Stimulated activated CD4-positive, alpha-beta T cell treated with anti-CD3 and anti-CD28 coated beads, Interleukin-4, amount 100 ng/mL, for 24 hours (primary cell): ENCODE measurements around the gene C10orf105.

Experiments used
- DNase-seq: peaks from one replicate; pipeline ENCODE4 v3.0.0-alpha.2; 2020

C10orf105 gene

GRCh38 chr10:71751515-71752224, 32.1 kb upstream of the C10orf105 start:
- no peak for DNase-seq

GRCh38 chr10:71750986-71751385, 31.4 kb upstream of the C10orf105 start:
- DNase-seq = no peak

- no peak for DNase-seq
Observed at GRCh38 chr10:71750124-71750841, 30.7 kb upstream of the C10orf105 start.

- DNase-seq = no peak
Observed at GRCh38 chr10:71749396-71749795, 29.8 kb upstream of the C10orf105 start.

GRCh38 chr10:71748671-71749191, 29.2 kb upstream of the C10orf105 start:
- peak; percentile 65 for DNase-seq

GRCh38 chr10:71747551-71748523, 28.3 kb upstream of the C10orf105 start:
- no peak for DNase-seq

- no peak for DNase-seq
Observed at GRCh38 chr10:71747039-71747531, 27.5 kb upstream of the C10orf105 start.

- peak; percentile 44 for DNase-seq
Observed at GRCh38 chr10:71746344-71747037, 26.9 kb upstream of the C10orf105 start.

- no peak for DNase-seq
Observed at GRCh38 chr10:71745664-71746250, 26.2 kb upstream of the C10orf105 start.

GRCh38 chr10:71744897-71745663, 25.5 kb upstream of the C10orf105 start:
- no peak for DNase-seq

GRCh38 chr10:71743866-71744265, 24.3 kb upstream of the C10orf105 start:
- DNase-seq = no peak

- DNase-seq = no peak
Observed at GRCh38 chr10:71743089-71743838, 23.7 kb upstream of the C10orf105 start.

GRCh38 chr10:71742301-71743088, 22.9 kb upstream of the C10orf105 start:
- no peak for DNase-seq

- DNase-seq = no peak
Observed at GRCh38 chr10:71741671-71742070, 22.1 kb upstream of the C10orf105 start.

- no peak for DNase-seq
Observed at GRCh38 chr10:71741029-71741428, 21.5 kb upstream of the C10orf105 start.

GRCh38 chr10:71740069-71740653, 20.6 kb upstream of the C10orf105 start:
- DNase-seq = no peak

GRCh38 chr10:71739358-71739900, 19.9 kb upstream of the C10orf105 start:
- no peak for DNase-seq

- DNase-seq = no peak
Observed at GRCh38 chr10:71737834-71738197, 18.2 kb upstream of the C10orf105 start.
